MV-4-11 (cell line): ENCODE measurements around the gene CDON.

ENCODE experiments used
- DNase-seq: peaks from one replicate; lab custom pipeline; 2025; lab: John Stamatoyannopoulos, UW

The CDON gene

GRCh38 chr11:126062679-126063506 is at the start of gene CDON:
Gene CDON, minus strand, starts transcription at chr11:126062866. Its CDS starts 39,390 bp downstream, at chr11:126023476.
- DNase-seq = peak; percentile 85

DNA sequence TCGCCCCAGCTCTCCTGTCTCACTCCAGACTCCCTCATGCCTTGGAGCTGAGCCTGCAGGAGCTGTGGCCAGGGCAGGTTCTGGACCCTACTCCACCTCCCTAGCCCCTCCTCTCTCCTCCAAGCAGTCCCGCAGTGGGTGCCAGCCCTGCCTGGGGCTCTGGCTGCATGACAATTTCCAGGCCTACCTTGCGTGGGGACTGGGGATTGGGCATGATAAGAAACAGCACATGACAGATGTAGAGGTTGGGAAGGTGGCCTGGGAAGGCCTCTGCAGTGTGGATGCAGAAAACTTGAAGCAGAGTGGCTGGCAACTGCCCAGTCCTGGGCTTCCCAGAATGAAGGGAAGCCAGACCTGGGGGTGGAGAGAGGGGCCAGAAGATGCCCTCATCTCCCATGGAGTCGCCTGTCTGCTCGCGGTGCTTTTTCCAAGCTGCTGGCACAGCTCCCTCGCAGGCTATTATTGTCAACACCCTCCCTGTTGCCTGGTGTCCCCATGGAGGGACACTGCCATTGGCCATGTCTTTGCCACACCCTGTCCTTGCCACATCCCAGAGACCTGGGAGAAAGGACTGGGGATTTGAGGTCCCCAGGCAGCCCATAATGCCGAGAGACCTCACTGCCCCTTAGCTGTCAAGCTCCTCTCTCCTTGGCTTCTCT is 48.9 kb upstream of the CDON start:
- DNase-seq = no peak

DNA sequence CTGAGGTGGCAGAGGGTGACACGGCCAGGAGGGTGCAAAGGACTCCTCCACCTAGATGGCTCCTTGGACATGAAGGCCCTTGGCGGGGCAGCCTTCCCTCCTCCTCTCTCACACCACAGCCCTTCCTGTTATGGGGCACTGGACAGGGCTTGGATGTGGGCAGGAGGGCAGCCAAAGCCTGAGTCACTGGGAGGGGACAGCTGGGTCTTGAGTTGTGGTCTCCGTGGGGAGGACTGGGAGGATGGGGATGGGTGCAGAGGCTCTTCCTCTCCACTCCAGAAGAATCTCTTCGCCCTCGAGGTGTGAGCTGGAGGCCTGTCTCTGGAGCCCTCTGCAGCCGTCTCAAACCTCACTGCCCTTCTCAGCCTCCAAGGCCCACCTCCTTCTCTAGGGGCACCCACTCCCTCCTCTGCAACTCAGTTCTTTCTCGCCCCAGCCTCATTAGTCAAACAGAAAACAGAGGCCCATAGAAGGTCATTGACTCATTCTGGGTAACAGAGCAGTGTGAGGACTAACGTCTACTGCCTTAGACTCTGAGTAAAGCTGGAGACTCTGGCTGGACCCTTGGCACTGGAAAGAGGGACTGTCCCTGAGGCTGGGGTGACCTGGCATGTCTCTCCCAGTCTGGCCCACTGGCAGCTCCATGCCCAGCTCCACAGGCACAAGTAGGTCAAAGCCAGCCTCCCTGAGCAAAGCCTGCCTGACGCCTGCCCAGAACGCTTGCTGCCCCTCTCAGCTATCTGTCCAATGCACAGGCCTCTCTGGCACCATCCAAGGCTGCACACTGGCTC is 47.5 kb upstream of the CDON start:
- no peak for DNase-seq

DNA sequence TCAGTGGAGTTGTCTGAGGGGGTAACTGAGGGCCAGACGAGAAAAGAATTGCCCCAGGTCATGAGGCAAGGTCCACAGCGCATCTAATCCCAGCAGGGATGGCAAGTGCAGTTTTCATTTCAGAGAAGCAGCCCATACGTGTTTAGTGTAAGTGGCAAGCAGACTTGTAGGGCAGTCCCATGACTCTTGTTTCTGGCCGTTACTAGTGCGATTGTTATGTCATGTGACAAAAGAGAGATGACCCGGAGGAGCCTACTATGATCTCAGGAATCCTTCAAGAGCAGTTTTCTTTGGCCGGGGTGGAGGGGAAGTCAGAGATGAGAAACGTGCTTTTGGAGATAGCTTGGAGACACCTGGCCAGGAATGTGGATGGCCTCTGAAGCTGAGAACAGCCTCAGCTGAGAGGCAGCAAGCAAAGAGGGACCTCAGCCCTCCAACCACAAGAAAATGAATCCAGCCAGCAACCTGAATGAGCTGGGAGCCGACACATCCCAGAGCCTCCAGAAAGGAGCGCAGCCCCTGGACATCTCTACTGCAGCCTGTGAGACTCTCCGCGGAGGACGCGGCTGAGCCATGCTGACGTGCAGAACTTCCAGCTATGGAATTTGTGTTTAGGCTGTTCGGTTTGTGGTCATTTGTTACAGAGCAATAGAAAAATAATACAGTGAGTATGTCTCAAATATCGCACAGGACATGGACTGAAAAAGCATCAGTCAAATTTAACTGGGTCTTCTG is 44.1 kb upstream of the CDON start:
- no peak for DNase-seq

GRCh38 chr11:126105748-126106080 is 43.0 kb upstream of the CDON start:
- DNase-seq = no peak

DNA sequence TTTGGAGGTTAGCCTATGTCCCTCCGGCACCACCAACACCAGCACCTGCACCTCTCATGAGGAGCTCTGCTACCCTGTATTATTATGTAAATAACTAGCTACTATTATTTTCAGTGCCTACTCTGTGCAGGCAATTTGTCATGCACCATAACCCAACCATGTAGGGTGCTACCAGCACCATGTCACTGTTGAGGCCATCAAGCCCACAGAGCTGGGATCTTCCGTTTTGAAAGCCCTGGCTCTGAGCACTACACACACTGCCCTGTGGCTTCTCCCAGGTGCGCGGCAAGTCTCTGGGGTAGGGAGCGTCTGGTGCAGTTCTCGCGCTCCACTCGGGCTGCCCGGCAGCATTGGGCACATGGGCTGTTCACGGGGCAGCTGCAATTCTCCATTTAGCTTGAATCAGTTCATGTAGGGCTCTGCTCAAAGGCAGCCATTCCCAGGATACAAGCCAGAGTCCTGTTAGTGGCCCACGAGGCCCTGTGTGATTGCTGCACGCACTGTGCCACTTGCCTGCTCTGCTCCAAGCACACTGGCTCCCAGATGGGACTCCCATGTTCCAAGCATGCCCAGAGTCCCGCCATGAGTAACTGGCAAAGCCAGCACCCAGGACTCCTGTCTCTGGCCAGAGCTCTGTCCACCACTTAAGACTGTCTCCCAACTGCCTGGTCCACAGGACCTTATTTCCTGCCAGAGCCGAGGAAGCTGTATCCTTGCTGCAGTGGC is 42.5 kb upstream of the CDON start:
- DNase-seq = no peak

DNA sequence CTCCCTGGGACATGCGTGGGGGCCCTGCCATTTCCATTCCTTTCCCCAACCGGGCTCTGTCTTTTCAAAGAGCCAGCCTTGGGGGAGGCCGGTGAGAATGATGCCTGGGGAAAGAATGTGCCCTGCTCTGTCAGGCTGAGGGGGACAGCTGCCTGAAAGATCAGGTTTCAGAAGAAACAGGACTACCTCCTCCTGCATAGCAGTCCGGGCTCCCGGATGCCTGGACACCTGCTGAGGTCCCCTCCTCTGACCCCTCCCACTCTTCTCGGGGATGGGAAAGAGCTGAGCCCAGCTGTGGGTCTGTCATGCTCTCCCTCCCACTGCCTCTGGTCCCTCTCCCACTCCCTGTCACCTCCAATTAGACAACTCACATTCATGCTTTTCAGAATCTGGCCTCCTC is 41.8 kb upstream of the CDON start:
- DNase-seq = no peak

- no peak for DNase-seq
Observed at GRCh38 chr11:126103150-126103549, 40.5 kb upstream of the CDON start.

DNA sequence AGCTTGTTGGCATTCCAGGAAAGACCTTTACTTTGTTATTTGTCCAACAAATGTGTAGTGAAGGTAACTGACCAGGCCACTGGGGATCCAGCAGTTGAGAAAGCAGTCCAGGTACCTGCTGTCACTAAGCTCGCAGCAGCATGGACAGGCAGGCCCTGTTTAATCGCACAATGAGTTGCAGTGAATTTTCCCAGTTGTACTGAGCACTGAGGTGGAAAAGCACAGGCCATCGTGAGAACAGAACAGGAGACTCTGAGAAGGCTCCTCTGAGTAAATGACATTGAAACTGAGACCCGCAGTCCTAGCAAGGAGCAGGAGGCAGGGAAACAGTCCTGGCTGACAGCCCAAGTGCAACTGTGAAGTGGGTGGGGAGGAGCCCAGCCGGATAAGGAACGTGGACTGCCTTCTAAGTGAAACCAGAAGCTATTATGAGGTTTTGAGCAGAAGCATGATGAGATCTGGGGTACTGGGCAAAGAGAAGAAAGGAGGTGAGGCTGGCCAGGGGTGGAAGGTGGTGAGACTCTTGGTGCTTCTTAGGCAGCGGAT is 39.8 kb upstream of the CDON start:
- peak; percentile 69 for DNase-seq

GRCh38 chr11:126101930-126102283 is 39.2 kb upstream of the CDON start:
- no peak for DNase-seq

GRCh38 chr11:126101251-126101929 is 38.7 kb upstream of the CDON start:
- DNase-seq = no peak

DNA sequence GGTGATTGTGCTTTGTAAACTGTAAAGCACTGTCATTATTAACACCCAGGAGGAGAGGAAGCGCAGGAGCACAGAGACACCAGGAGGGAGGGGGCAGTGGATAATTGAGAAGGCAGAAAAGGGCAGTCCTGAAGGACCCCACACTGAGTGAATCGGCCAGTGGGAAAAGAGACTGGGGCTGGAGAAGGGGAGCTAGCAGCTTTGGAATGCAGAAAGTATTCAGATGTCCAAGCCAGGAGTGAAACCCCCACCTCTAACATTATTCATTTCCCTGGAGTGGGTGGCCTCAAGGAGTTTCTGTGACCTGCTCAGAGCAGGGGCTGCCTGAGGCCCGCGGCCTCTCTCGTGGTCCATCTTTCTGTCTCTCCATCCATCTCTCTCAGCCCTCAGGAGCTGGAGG is 38.0 kb upstream of the CDON start:
- DNase-seq = no peak

- no peak for DNase-seq
Observed at GRCh38 chr11:126098204-126098769, 35.6 kb upstream of the CDON start.

DNA sequence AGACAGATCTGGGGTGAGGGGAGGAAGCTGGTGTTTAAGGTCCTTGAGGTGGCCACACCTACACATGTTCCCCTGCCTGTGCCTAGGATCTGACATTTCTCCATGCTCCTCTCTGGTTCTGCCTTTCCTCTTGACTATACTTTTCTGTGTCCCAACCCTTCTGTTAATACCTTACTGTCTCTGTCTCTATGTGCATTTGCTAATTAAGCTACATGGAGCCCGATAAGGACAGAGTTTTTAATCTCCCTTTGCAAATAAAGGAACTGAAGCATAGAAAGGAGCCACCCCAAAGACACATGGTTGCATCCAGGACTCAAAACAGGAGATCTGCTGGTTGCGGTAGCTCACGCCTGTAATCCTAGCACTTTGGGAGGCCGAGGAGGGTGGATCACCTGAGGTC is 33.1 kb upstream of the CDON start:
- DNase-seq = no peak

- no peak for DNase-seq
Observed at GRCh38 chr11:126090452-126090851, 27.8 kb upstream of the CDON start.

DNA sequence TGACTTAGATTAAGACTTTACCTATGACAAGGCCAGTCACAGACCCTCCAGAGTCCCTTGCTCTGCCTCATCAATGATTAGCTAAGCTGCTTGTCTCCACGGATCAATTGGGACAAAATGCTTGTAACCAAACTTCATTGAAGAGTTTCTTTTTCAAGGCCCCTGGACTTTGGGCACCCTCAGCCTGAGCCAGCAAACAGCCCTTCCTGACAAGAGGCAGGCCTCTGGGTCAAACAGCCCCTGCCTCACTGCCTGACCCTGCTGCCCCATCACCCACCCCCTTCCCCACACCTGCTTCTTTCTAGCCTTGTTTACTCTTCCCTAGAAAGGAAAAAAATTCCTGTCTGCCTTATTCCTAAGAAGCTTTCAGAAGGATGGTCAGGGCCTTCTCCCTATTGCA is 26.3 kb upstream of the CDON start:
- DNase-seq = no peak

GRCh38 chr11:126086248-126086647 is 23.6 kb upstream of the CDON start:
- DNase-seq = no peak

DNA sequence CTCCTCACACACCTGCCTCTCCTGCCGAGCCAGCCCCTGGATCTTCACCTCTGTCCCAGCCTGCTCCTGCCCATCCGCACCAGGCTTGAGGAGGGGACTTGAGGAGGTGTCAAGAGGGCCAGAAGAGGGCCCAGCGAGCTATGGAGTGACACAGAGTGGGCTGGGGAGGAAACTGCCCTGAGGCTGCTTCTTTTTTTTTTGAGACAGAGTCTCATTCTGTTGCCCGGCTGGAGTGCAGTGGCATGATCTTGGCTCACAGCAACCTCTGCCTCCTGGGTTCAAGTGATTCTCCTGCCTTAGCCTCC is 21.9 kb upstream of the CDON start:
- no peak for DNase-seq

GRCh38 chr11:126083829-126084607 is 21.4 kb upstream of the CDON start:
- no peak for DNase-seq
